ENCODE data around the gene PRPF40B. TPM values are rescaled to one million over a fixed set of nuclear protein-coding genes. Genes with fewer than 3 reads are reported as not detected.

PRPF40B gene
- total and polyA plus RNA-seq, 2 of the 13 experiments (the other 11 are each of a cell fraction or from before 2014, with no cell fraction given), result 5.0 to 7.8 TPM

GRCh38 chr12:49678711-49679110 is 55.4 kb downstream of the PRPF40B start:
- no peaks in the 10 kb centered on the region for H3K36me3 ChIP-seq (replicated peaks in 1 of 2; ENCODE audit: control insufficient read depth in 1 of 2, insufficient read depth in 2 of 2, low read length in 2 of 2)
- DNase-seq (ENCODE audit: low spot score) (no peak), ATAC-seq (no peak), FAIRE-seq (no peak)
- no peaks in the 10 kb centered on the region for H3K9me3 ChIP-seq (ENCODE audit: low read length)
- BruUV-seq (replicated peaks), result no TSS peak
- no peak overlapping the region for H3K9ac ChIP-seq (ENCODE audit: insufficient read depth, low read depth, low read length)
- ChIA-PET POLR2A (no interaction called here), CTCF (ENCODE audit: low intra/inter-chr PET ratio, low total read pairs) (no interaction called here)
- in situ Hi-C loops (cut with HindIII; ENCODE audit: extremely low pct_ligation_motif_present, low pct_unique_long_range_greater_than_20kb) (no loop called here), intact Hi-C loops (cut with micrococcal nuclease; ENCODE audit: unreplicated experiment) (no loop called here)
- TF ChIP-seq ZBTB42 (CRISPR knock-in tag; IDR thresholded peaks at IDR 0.05), result no peak
- no peak overlapping the region for H3K4me2 ChIP-seq (ENCODE audit: low read depth, low read length)
- no peak overlapping the region for H3K4me3 ChIP-seq (replicated peaks in 1 of 3; ENCODE audit: insufficient read depth in 1 of 3, low read depth in 2 of 3, low read length in 3 of 3)
- WGBS (ENCODE audit: low lambda C conversion rate), result 48% methylated on average over 3 of the region's 3 CpGs
- H3K79me2 ChIP-seq (ENCODE audit: insufficient read depth, low read length), result no peaks in the 10 kb centered on the region
- no peak overlapping the region for H2AFZ ChIP-seq (ENCODE audit: low read length)
- H3K27me3 ChIP-seq (ENCODE audit: control insufficient read depth in 1 of 2, insufficient read depth in 2 of 2, low read length in 2 of 2), result no peaks in the 10 kb centered on the region
- peaks cover 16% of the 10 kb centered on the region for H3K4me1 ChIP-seq (ENCODE audit: insufficient read depth, low read length)
- H3K27ac ChIP-seq (ENCODE audit: extremely low read length, insufficient read depth, low read length), result no peak overlapping the region
- H4K20me1 ChIP-seq (ENCODE audit: insufficient read depth, low read length), result no peaks in the 10 kb centered on the region

GRCh38 chr12:49680075-49680474 is 56.7 kb downstream of the PRPF40B start:
- H3K9me3 ChIP-seq (ENCODE audit: low read length), result no peaks in the 10 kb centered on the region

More at GRCh38 chr12:49680075-49680474, 56.7 kb downstream of the PRPF40B start:
- no peak overlapping the region for H3K9ac ChIP-seq (ENCODE audit: insufficient read depth, low read depth, low read length)
- H3K4me2 ChIP-seq (ENCODE audit: low read depth, low read length), result no peak overlapping the region
- H3K4me1 ChIP-seq (ENCODE audit: insufficient read depth, low read length), result 0 out of 2 replicates have a peak, but pooled peaks cover 10% of the 10 kb centered on the region
- H3K27ac ChIP-seq (ENCODE audit: extremely low read length, insufficient read depth, low read length), result no peak overlapping the region
- no peaks in the 10 kb centered on the region for H4K20me1 ChIP-seq (ENCODE audit: insufficient read depth, low read length)
- no peaks in the 10 kb centered on the region for H3K27me3 ChIP-seq (ENCODE audit: control insufficient read depth in 1 of 2, insufficient read depth in 2 of 2, low read length in 2 of 2)
- ChIA-PET CTCF (ENCODE audit: low intra/inter-chr PET ratio, low total read pairs) (no interaction called here), POLR2A (no interaction called here)
- in situ Hi-C loops (cut with HindIII; ENCODE audit: extremely low pct_ligation_motif_present, low pct_unique_long_range_greater_than_20kb), result no loop called here
- no peaks in the 10 kb centered on the region for H3K79me2 ChIP-seq (ENCODE audit: insufficient read depth, low read length)
- no peaks in the 10 kb centered on the region for H3K36me3 ChIP-seq (replicated peaks in 1 of 2; ENCODE audit: control insufficient read depth in 1 of 2, insufficient read depth in 2 of 2, low read length in 2 of 2)
- ATAC-seq (no peak), DNase-seq (ENCODE audit: low spot score) (no peak), FAIRE-seq (no peak)
- TF ChIP-seq YEATS4 (CRISPR knock-in tag; IDR thresholded peaks at IDR 0.05; ENCODE audit: borderline replicate concordance) (no peak), ZNF224 (CRISPR knock-in tag; IDR thresholded peaks at IDR 0.05) (no peak), ZFP41 (CRISPR knock-in tag; IDR thresholded peaks at IDR 0.05; ENCODE audit: borderline replicate concordance) (no peak), ZNF597 (CRISPR knock-in tag; IDR thresholded peaks at IDR 0.05) (no peak), FOXK1 (CRISPR knock-in tag; IDR thresholded peaks at IDR 0.05; ENCODE audit: borderline replicate concordance, low read depth) (no peak), FOXC1 (CRISPR knock-in tag; IDR thresholded peaks at IDR 0.05; ENCODE audit: borderline replicate concordance) (no peak), ZNF256 (CRISPR knock-in tag; conservative IDR thresholded peaks at IDR 0.05) (no peak), ZNF713 (CRISPR knock-in tag; IDR thresholded peaks at IDR 0.05) (no peak), ELF1 (CRISPR knock-in tag; IDR thresholded peaks at IDR 0.05) (no peak)
- intact Hi-C loops (cut with micrococcal nuclease; ENCODE audit: unreplicated experiment), result no loop called here
- H3K4me3 ChIP-seq (replicated peaks in 1 of 3; ENCODE audit: insufficient read depth in 1 of 3, low read depth in 2 of 3, low read length in 3 of 3), result no peak overlapping the region
- no peak overlapping the region for H2AFZ ChIP-seq (ENCODE audit: low read length)
- no TSS peak for BruUV-seq (replicated peaks)
- WGBS (ENCODE audit: low lambda C conversion rate), result 50% methylated on average over 1 of the region's 1 CpG

Data from HepG2 (cell line).